GM19468 (cell line): ENCODE measurements around the gene RABL2A.
"Not testable (repeated sequence)": the region's sequence is repeated elsewhere in the genome, so short reads cannot be mapped to it uniquely, and the experiment has no call there.

Experiments
- ATAC-seq: cut with Tn5 transposase; IDR thresholded peaks from one replicate; pipeline ENCODE4 v1.9.1; 2021; ENCODE audit warnings: mild to moderate bottlenecking, moderate library complexity, moderate number of reproducible peaks; ENCODE audit not compliant: unreplicated experiment; ENCODE audit errors: extremely low read depth

RABL2A gene

GRCh38 chr2:113604661-113605060, 22.4 kb upstream of the RABL2A start:
- ATAC-seq = not testable (repeated sequence)

- not testable (repeated sequence) for ATAC-seq
Measured at GRCh38 chr2:113606036-113606435, 21.0 kb upstream of the RABL2A start.

DNA sequence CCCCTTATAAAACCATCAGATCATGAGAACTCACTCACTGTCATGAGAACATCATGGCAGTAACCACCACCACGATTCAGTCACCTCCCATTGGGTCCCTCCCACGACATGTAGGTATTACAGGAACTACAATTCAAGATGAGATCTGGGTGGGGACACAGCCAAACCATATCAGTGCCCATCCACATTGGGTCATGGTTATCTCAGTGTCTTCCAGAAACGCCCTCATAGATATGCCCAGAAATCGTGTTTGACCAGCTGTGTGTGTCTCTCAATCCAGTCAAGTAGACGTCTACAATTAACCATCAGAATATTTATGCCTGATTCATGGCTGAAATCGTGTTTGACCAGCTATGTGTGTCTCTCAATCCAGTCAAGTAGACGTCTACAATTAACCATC, 17.2 kb upstream of the RABL2A start:
- not testable (repeated sequence) for ATAC-seq

GRCh38 chr2:113621002-113621401, 6.1 kb upstream of the RABL2A start:
- not testable (repeated sequence) for ATAC-seq

GRCh38 chr2:113625906-113626305, 1.2 kb upstream of the RABL2A start:
- ATAC-seq = not testable (repeated sequence)

- ATAC-seq = not testable (repeated sequence)
Measured at GRCh38 chr2:113632849-113633345, 5.8 kb downstream of the RABL2A start.

DNA sequence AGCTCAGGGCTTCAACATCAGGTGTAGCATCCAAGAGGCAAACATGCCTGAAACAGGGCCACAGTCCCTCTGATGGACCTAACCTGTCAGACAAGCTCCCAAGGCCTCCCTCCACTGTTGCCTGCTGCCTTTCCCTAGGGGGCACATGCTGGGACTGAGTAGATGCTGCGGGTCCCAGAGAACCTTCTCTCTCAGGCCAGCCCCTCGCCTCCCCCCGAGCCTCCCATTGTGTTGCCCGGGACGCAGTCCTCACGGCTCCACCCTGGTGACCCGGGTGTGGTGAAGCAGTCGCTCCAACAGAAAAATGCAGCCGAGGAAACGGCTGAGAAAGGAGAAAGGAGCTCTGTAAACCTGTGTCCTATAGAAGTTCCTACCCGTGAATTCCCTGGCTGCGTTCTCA, 8.3 kb downstream of the RABL2A start:
- not testable (repeated sequence) for ATAC-seq

DNA sequence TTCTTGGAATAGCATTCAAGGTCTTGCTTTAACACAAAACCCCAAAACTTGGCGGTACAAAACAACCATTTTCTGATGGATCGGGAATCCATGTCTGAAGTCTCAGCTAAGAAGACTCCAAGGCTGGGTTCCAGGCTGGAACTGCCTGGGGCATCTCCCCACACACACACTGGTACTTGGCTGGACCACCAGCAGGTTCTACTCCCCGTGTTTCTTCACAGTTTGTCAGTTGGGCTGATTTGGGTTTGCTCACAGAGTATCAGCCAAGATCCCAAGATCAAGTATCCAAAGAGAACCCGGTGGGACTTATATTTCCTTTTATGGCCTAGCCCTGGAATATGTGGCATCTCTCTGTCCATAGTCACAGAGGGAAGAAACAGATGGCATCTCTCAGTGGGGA, 9.2 kb downstream of the RABL2A start:
- ATAC-seq = not testable (repeated sequence)

DNA sequence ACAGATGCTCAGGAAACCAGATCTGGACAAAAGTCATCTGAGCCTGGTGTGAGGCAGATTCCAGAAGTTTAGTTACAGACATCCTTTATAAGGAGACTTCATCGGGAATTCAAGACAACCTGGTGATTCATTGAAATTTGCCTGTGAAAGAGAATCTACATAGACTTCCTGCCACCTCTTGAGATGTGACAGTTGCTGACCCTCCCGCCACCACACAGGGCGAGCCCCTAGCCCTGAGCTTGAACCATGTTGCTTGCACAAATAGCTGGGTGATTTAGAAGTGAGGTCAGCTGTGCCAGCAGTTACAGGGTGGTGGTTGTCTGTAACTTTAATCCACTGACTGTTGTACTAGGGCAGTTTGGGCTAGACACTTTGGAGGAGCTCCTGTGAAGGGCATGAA, 11.0 kb downstream of the RABL2A start:
- ATAC-seq = not testable (repeated sequence)

GRCh38 chr2:113646217-113646616, 19.2 kb downstream of the RABL2A start:
- not testable (repeated sequence) for ATAC-seq

GRCh38 chr2:113650834-113651815, 24.1 kb downstream of the RABL2A start:
- ATAC-seq = not testable (repeated sequence)

DNA sequence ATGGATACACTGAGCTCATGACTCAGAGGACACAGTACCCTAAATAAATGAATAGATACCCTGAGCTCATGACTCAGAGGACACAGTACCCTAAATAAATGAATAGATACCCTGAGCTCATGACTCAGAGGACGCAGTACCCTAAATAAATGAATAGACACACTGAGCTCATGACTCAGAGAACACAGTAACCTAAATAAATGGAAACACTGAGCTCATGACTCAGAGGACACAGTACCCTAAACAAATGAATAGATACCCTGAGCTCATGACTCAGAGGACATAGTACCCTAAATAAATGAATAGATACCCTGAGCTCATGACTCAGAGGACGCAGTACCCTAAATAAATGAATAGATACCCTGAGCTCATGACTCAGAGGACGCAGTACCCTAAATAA, 25.5 kb downstream of the RABL2A start:
- not testable (repeated sequence) for ATAC-seq

DNA sequence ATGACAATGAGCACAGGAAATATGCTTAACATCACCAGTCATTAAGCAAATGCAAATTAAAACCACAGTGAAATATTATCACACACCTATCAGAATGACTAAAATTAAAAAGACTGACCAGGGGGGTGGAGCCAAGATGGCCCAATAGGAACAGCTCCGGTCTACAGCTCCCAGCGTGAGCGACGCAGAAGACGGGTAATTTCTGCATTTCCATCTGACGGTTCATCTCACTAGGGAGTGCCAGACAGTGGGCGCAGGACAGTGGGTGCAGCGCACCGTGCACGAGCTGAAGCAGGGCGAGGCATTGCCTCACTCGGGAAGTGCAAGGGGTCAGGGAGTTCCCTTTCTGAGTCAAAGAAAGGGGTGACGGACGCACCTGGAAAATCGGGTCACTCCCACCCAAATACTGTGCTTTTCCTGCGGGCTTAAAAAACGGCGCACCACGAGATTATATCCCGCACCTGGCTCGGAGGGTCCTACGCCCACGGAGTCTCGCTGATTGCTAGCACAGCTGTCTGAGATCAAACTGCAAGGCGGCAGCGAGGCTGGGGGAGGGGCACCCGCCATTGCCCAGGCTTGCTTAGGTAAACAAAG, 29.1 kb downstream of the RABL2A start:
- not testable (repeated sequence) for ATAC-seq

DNA sequence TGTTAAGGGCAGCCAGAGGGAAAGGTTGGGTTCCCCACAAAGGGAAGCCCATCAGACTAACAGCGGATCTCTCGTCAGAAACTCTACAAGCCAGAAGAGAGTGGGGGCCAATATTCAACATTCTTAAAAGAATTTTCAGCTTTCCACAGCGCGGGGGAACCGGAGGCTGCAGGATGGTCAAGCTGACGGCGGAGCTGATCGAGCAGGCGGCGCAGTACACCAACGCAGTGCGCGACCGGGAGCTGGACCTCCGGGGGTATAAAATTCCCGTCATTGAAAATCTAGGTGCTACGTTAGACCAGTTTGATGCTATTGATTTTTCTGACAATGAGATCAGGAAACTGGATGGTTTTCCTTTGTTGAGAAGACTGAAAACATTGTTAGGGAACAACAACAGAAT, 30.7 kb downstream of the RABL2A start:
- ATAC-seq = not testable (repeated sequence)

GRCh38 chr2:113663285-113664060, 36.4 kb downstream of the RABL2A start:
- not testable (repeated sequence) for ATAC-seq

DNA sequence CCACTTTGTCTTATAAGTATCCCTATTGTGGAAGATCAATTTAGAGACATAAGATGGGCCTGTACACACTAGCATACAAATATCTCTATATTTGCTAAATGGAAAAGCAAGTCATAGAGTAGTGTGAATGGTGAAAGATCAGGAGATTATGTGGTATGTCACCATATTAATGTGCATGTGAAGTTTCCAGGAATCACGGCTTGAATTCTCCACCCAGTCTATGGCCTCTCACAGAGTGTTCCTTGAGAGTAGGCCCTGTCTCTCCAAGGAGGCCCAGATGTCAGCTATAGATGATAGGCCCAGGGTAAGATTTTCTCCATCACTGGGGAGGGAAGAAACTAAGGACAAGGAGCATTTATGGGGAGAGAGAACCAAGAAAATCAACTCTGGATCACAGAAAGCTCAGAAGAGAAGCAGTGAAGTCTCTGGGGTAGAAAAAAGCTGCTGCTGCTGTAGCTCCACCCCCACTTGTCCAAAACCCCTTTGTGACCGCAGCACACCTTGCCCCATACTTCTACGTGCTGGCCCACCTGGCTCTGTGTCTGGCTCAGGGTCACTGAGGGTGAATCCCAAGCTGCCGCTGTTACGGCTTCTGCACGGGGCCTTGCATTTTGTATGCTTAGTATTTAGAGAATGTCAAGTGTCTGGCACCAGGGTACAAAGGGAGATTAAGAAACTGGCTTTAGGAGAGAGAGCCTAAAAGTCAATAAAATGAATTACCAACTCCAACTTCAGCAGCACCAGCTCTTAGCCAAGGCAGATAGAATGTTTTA, 37.9 kb downstream of the RABL2A start:
- ATAC-seq = not testable (repeated sequence)

DNA sequence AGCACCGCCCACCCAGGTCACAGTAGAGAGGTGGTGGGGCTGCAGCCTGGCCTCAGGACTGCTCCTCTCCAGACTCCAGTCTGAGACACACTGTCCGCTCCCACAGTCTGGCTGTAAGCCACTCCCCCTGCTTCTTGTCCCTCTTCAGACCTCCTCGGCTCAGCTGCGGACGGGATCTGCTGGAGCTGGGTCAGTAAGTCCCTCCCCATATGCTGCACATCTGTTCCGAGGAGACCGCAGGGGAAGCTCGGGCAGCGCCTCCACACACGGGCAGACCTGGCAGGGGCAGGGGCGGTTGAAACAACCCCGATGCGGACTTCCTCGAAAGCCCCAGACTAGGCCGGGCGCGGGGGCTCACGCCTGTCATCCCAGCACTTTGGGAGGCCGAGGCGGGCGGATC, 41.9 kb downstream of the RABL2A start:
- not testable (repeated sequence) for ATAC-seq

DNA sequence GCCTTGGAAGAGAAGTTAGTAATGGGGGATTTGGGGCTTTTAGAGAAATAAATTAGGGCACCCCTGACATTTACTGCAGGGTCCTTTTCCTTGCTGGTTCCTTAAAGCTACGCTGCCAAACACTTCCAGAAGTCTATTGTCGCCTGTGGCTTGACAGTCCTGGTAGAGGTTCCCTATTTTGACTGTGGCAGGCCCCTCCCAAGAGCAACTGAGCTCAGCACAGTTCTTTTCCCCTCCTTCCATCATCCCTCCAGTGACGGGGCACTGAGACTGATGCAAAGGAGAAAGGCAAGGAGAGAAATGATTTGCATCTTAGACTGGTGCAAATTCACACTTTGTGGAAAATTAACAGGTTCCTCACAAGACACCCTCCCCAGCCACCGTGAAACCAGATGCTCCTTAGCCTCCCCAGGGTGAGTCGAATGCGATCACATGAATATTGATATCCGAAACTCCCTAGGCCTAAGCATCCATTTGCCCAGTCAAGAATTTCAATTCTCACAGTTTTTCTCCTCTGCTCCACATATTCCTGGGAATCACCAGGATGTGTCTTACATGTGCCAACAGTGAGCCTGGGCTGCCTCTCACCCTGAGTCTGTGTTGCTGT, 45.4 kb downstream of the RABL2A start:
- ATAC-seq = no peak

- no peak for ATAC-seq
Measured at GRCh38 chr2:113675875-113676274, 48.8 kb downstream of the RABL2A start.
